Activated CD8-positive, alpha-beta memory T cell treated with anti-CD3 and anti-CD28 coated beads, Interleukin-2, amount 50 U/mL, for 48 hours (primary cell): ENCODE measurements around the gene ZNF362.

ENCODE experiments used
- DNase-seq: peaks from one replicate; pipeline ENCODE4 v3.0.0-alpha.2; 2020

Gene ZNF362

DNA sequence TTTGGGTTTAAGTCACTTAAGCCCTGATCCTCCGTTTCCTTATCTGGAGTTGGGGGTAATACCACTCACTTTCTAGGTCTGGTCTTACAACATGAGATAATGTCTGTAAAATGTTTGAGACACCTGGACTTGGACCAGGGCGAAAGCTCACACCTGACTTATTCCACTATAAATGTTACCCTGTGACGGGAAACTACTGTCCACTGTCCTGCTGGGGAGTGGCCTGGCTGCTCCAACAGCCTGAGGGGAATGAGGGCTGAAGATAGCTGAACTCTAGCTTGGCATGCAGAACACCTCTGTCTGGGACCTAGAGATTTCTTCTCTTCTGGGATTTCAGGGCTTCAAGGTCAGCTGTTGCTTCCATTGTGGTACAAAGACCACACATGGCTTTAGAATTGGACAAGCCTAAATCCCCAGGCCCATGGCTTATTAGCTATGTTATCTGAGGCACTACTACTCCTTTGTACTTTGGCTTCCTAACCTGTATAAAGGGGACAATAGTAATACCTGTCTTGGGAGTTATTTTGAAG lies 74.1 kb downstream of the ZNF362 start:
- no peak for DNase-seq

- no peak for DNase-seq
Observed at GRCh38 chr1:33330906-33331305, 74.6 kb downstream of the ZNF362 start.

DNA sequence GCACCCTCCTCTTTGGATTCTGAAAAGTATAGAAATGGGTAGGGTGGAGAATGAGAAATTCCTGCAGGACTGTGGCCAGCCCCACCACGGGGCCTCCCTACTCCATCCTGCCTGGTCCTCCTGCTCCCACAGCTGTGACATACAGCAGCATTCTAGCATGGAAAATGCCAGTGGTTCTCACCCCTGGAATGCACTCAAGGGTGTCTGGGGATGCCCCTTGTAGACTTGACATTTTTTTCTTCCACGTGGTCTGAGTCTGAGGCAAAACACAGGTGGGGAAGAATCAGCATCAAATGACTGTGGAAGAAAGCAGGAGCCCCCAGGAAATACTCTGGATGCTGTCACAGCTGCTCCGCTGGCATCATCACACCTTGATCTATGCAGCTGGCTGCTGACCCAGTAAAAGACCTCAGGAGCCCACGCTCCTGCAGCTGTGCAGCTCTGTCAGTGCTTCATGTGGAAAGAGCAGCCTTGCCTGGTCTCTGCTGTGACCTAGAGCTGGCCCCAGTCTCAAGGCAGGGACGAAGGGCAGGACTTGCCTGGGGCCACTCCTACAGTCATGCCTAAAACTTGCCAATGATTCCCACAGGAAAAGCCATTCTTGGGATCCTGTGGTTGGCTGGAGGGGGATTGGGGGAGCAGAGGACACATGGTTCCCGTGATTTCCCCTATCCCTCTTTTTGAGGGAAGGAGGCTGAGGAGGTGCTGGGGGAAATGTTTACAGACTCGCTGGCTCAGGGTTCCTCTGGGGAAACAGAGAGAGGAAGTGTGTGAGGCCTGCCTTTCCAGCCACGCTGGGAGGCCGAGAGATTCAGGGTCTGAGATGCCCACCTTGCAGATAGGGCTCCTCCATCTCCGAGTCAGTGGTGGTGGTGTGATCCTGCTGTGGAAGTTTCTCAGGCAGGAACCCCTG lies 75.4 kb downstream of the ZNF362 start:
- DNase-seq: no peak

- DNase-seq: no peak
Observed at GRCh38 chr1:33332357-33332789, 76.1 kb downstream of the ZNF362 start.

- DNase-seq: no peak
Observed at GRCh38 chr1:33332881-33333280, 76.6 kb downstream of the ZNF362 start.

GRCh38 chr1:33334081-33334552 lies 77.8 kb downstream of the ZNF362 start:
- DNase-seq: no peak

- DNase-seq: no peak
Observed at GRCh38 chr1:33335020-33335419, 78.7 kb downstream of the ZNF362 start.

DNA sequence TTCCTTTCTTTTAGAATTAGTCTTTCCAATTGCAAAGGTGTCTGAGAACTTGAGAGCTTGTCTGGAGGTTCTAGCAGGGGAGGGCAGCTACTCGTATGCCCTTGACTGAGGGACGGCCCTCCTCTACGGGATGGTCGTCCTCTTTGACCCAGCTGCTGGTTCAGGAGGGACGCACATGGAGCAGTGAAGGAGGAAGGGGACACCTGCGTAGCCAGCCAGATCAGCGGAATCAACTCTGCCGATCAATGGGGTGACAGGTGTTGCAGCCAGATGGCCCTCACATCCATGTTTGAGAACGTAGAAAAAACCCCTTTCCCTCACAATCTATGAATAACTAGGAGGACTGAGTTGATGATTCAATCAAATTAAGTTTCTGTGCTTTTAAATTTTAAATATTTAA lies 80.3 kb downstream of the ZNF362 start:
- no peak for DNase-seq

- DNase-seq: no peak
Observed at GRCh38 chr1:33337441-33337840, 81.1 kb downstream of the ZNF362 start.

DNA sequence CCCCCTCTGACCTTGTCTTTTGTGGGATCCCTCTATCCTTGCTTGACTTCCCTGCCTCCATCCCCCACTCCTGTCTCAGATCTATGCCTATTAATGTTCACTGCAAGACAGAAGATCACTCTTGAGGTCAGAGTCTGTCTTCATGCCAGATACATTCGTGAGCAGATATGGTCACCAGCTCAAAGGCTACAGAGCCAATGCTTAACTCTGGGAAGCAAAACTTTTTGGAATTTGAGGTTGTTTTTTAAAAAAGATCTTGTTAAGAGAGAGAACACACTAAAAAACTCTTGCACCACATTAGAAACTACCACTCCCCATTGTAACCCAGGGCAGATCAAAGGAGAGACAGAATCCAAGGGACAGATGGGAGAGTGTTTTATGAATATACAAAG lies 81.8 kb downstream of the ZNF362 start:
- no peak for DNase-seq

DNA sequence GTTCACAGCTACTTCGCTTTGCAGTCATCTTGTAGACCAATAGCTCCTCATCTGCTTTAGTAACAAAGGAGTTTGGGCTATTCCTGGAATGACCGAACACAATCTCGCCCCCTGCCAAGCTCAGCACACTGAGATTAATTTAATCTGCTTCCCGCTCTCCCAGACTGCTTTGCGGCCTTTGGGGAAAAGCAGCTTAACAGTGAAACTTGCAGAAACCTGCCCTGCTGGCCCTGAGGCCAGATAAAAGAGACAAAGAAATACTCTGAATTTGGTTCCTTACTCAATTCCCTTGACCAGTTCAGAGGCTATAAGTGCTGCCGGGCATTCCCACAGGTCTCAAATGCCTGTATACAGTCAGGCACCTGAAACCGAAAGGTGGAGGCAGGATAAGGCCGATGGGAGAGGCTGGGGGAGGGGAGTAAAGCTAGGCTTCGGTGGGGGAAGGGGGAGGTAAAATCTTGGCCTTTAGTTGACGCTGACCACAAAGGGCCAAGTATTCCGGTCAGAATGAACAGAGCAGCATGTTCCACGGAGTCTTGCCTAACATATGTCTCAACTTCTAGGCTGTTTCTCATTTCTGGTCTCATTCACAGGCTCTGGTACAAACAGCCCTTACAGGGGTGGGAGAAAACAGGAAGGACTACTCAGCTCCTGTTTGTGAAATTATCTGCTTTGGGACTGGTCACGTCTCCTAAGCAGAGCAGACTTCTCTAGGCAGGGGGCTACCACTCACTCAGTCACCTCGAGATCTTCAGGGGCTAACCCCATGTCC lies 82.3 kb downstream of the ZNF362 start:
- DNase-seq: no peak

DNA sequence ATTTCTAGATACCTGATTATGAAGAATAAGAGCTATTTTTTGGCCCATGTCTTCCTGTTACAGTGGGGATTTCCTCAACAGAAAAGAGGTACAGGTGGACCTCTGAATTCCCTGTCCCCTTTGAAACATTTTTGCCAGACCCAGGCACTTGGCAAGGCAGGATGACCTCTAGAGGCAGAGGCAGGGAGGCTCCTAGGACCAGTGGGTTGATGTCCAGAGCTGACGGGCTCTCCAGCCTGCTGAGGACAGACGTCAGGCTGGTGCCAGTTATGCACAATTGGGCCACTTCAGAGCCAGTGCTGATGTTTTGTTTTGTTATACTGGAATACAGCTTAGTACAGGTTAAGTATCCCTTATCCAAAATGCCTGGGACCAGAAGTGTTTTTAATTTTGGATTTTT lies 83.1 kb downstream of the ZNF362 start:
- DNase-seq: no peak

DNA sequence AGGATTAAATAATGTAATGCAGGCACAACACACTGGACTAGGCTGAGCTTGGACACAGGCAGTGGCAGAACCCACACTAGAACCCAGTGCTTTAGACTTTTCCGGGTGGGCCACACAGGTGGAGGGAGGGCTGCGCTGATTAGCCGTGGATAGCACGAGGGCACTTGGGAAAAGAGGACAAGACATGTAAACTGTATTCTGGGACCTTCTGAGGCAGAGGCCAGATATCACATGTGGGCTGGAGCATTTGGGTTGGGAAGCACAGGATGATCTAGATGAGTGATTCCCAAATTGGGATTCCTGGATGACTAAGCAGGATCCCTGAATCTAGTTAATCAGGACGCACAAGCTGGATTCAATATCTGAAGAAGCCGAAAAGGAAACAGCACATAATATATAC lies 84.9 kb downstream of the ZNF362 start:
- no peak for DNase-seq

- no peak for DNase-seq
Observed at GRCh38 chr1:33342041-33342723, 85.9 kb downstream of the ZNF362 start.

GRCh38 chr1:33343539-33343938 lies 87.2 kb downstream of the ZNF362 start:
- DNase-seq: no peak

DNA sequence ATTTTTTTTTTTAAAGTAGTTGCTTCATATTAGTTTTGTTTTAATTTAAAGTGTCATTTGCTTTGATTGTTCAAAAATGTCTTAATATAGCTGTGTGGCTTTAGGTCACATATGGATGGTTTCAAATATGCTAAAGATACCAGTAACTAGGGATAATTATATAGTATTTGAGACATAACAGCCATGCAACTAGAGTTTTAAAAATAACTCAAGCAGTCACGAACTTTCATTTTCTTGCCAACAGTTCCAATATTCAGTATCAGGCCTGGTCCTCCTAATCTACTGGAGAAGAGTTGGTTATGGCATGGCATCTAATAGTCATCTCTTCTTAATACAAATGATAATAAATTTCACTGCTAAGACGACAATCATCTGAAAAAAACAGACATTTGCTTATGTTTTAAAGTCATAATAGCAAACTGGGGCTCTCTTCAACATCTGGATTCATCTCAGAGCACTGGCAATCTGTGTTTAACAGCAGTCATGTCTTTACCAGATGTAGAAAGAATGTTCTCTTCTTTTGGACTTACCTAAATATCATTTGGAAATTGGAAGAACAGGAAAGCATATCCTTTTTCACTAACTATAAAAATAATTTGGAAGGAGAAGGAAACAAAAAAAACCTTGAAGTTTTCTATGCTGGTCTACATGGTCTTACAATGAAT lies 88.7 kb downstream of the ZNF362 start:
- no peak for DNase-seq

DNA sequence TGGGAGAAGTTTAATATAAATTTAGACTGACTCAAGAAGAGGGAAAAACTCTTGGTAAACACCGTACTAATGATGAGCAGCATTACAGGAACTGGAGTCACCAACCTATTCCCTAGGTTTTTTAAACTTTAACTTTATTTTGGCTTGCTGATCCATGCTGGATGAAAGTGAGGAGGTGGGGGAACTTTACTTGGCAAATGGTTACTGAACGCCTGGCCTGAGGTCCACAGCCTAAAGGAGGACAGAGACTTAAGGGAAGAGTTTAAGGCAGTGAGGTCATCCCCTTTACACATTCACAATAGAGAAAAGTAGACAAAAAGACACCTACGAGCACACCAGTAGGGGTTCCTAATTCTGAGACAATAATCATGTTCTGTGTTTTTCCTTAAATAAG lies 90.2 kb downstream of the ZNF362 start:
- no peak for DNase-seq

- no peak for DNase-seq
Observed at GRCh38 chr1:33346927-33347649, 90.8 kb downstream of the ZNF362 start.

GRCh38 chr1:33347650-33347992 lies 91.3 kb downstream of the ZNF362 start:
- DNase-seq: no peak

- no peak for DNase-seq
Observed at GRCh38 chr1:33348194-33348593, 91.9 kb downstream of the ZNF362 start.

- DNase-seq: no peak
Observed at GRCh38 chr1:33348676-33349080, 92.4 kb downstream of the ZNF362 start.
